ENCODE measurements around the gene CLCN3. TPM values are rescaled to one million over a fixed set of nuclear protein-coding genes. Genes with fewer than 3 reads are reported as not detected.

Gene CLCN3
- total RNA-seq, 1 experiment from 2014 or later, result 63.0 TPM

DNA sequence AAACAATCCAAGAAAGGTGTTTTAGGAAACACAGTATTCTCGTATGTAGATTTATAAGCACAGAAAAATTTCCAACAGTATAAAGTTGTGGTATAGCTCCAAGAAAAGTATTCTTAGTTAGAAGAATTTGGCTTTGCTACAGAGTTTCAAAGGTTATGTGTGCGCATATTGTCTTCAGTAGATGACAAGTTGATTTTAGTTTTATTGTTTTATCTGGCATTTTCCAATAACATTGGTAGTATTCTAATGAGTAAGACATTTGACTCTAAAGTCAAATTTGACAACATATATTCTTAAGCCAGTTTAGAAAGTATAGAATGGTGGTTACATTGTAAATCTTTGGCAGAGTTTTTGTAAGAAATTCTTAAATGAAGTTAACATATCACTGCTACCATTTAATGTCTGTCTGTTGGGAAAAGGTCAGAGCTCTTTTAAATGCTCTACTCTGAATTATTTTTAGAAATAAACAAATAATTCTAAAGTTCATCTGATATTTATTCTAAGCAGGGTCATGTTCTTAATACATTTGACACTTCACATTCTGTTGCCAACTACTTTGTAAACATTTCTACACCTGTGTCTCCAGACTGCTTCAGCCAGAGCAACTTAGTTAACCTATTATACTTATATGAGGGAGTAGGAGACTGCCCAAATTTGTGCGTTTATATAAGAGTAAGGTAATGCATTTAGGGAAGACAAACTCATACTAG lies 30.0 kb downstream of the CLCN3 start:
- POLR2A ChIA-PET (ENCODE audit: low non-redundant PET), result no interaction called here
- intact Hi-C loops (cut with micrococcal nuclease; ENCODE audit: unreplicated experiment), result no loop called here
- Histone ChIP-seq H3K4me1 (ENCODE audit: insufficient read depth, low read length, poor library complexity, severe bottlenecking) (no peaks in the 10 kb centered on the region), H3K27me3 (replicated peaks; ENCODE audit: insufficient read depth, low read depth, low read length, poor library complexity) (no peaks in the 10 kb centered on the region), H3K36me3 (ENCODE audit: insufficient read depth, low read length, poor library complexity, severe bottlenecking) (no peaks in the 10 kb centered on the region), H3K9me3 (ENCODE audit: low read depth, low read length, poor library complexity, severe bottlenecking) (no peaks in the 10 kb centered on the region), H3K4me3 (ENCODE audit: low read depth, low read length, poor library complexity, severe bottlenecking) (no peak overlapping the region), H3K27ac (ENCODE audit: low read depth, low read length, poor library complexity, severe bottlenecking) (no peak overlapping the region)
- no peak for DNase-seq (ENCODE audit: low spot score)
- no TSS peak for BruUV-seq (replicated peaks)
- TF ChIP-seq EZH2 (IDR thresholded peaks at IDR 0.05; ENCODE audit: borderline replicate concordance, low read depth, low read length, poor library complexity, severe bottlenecking), result no peak
- TF ChIP-seq, protein P1, sequence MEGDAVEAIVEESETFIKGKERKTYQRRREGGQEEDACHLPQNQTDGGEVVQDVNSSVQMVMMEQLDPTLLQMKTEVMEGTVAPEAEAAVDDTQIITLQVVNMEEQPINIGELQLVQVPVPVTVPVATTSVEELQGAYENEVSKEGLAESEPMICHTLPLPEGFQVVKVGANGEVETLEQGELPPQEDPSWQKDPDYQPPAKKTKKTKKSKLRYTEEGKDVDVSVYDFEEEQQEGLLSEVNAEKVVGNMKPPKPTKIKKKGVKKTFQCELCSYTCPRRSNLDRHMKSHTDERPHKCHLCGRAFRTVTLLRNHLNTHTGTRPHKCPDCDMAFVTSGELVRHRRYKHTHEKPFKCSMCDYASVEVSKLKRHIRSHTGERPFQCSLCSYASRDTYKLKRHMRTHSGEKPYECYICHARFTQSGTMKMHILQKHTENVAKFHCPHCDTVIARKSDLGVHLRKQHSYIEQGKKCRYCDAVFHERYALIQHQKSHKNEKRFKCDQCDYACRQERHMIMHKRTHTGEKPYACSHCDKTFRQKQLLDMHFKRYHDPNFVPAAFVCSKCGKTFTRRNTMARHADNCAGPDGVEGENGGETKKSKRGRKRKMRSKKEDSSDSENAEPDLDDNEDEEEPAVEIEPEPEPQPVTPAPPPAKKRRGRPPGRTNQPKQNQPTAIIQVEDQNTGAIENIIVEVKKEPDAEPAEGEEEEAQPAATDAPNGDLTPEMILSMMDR (conservative IDR thresholded peaks at IDR 0.05; ENCODE audit: low read depth, low read length), result no peak
- CTCF ChIA-PET, result no interaction called here

- no peaks in the 10 kb centered on the region for H3K4me1 ChIP-seq (ENCODE audit: insufficient read depth, low read length, poor library complexity, severe bottlenecking)
- POLR2A ChIA-PET (ENCODE audit: low non-redundant PET), result no interaction called here
- no TSS peak for BruUV-seq (replicated peaks)
- no peak overlapping the region for H3K27ac ChIP-seq (ENCODE audit: low read depth, low read length, poor library complexity, severe bottlenecking)
- DNase-seq (ENCODE audit: low spot score), result no peak
- no peak for TF ChIP-seq EZH2 (IDR thresholded peaks at IDR 0.05; ENCODE audit: borderline replicate concordance, low read depth, low read length, poor library complexity, severe bottlenecking)
- TF ChIP-seq, protein P1 (conservative IDR thresholded peaks at IDR 0.05; ENCODE audit: low read depth, low read length), result no peak
- H3K9me3 ChIP-seq (ENCODE audit: low read depth, low read length, poor library complexity, severe bottlenecking), result no peaks in the 10 kb centered on the region
- intact Hi-C loops (cut with micrococcal nuclease; ENCODE audit: unreplicated experiment), result no loop called here
- H3K36me3 ChIP-seq (ENCODE audit: insufficient read depth, low read length, poor library complexity, severe bottlenecking), result no peaks in the 10 kb centered on the region
- H3K4me3 ChIP-seq (ENCODE audit: low read depth, low read length, poor library complexity, severe bottlenecking), result no peak overlapping the region
- CTCF ChIA-PET, result no interaction called here
- no peaks in the 10 kb centered on the region for H3K27me3 ChIP-seq (replicated peaks; ENCODE audit: insufficient read depth, low read depth, low read length, poor library complexity)
These were observed 32.2 kb downstream of the CLCN3 start for GRCh38 chr4:169652535-169652934.

DNA sequence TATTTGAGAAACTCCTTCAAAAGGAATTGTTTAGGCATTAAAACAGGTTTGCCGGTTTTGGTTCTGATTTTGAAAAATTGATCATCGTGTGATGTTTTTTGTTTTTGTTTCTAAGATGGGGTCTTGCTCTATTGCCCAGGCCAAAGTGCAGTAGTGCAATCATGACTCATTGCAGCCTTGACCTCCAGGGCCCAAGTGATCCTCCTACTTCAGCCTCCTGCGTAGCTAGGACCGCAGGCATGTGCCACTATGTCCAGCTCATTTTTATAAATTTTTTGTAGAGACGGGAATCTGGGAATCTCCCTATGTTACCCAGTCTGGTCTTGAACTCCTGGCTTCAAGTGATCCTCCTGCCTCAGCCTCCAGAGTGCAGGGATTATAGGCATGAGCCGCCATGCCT lies 35.0 kb downstream of the CLCN3 start:
- ChIA-PET POLR2A (ENCODE audit: low non-redundant PET) (no interaction called here), CTCF (no interaction called here)
- H3K27ac ChIP-seq (ENCODE audit: low read depth, low read length, poor library complexity, severe bottlenecking), result no peak overlapping the region
- H3K27me3 ChIP-seq (replicated peaks; ENCODE audit: insufficient read depth, low read depth, low read length, poor library complexity), result no peaks in the 10 kb centered on the region
- H3K36me3 ChIP-seq (ENCODE audit: insufficient read depth, low read length, poor library complexity, severe bottlenecking), result no peaks in the 10 kb centered on the region
- no peaks in the 10 kb centered on the region for H3K9me3 ChIP-seq (ENCODE audit: low read depth, low read length, poor library complexity, severe bottlenecking)
- H3K4me3 ChIP-seq (ENCODE audit: low read depth, low read length, poor library complexity, severe bottlenecking), result no peak overlapping the region
- H3K4me1 ChIP-seq (ENCODE audit: insufficient read depth, low read length, poor library complexity, severe bottlenecking), result peaks cover 9% of the 10 kb centered on the region
- no peak for DNase-seq (ENCODE audit: low spot score)
- intact Hi-C loops (cut with micrococcal nuclease; ENCODE audit: unreplicated experiment), result no loop called here
- BruUV-seq (replicated peaks), result no TSS peak
- TF ChIP-seq, protein P1 (conservative IDR thresholded peaks at IDR 0.05; ENCODE audit: low read depth, low read length), result no peak
- TF ChIP-seq EZH2 (IDR thresholded peaks at IDR 0.05; ENCODE audit: borderline replicate concordance, low read depth, low read length, poor library complexity, severe bottlenecking), result no peak
